Memory B cell (primary cell): ENCODE results near the gene COG3.
"Not testable (repeated sequence)": the region's sequence is repeated elsewhere in the genome, so short reads cannot be mapped to it uniquely, and the experiment has no call there.

Experiments used
- ATAC-seq: fragments of 150-1000 bp; cut with Tn5 transposase; 2 replicates; pipeline ENCODE4 v1.10.0; 2021; ENCODE audit warnings: low read depth, mild to moderate bottlenecking, moderate library complexity
- DNase-seq, 2 donors: peaks; one replicate each; pipeline ENCODE4 v3.0.0; 2022; ENCODE audit warnings: low spot score in 2 of 2
- H3K27ac Mint-ChIP-seq: one replicate; pipeline ENCODE4 v1.8.0; 2022; ENCODE audit warnings: mild to moderate bottlenecking, moderate library complexity, mixed read lengths
- H3K27me3 Mint-ChIP-seq: one replicate; pipeline ENCODE4 v1.8.0; 2022; ENCODE audit warnings: mixed read lengths
- H3K36me3 Mint-ChIP-seq: one replicate; pipeline ENCODE4 v1.8.0; 2022; ENCODE audit warnings: mild to moderate bottlenecking, mixed read lengths
- H3K4me1 Mint-ChIP-seq: one replicate; pipeline ENCODE4 v1.8.0; 2022; ENCODE audit warnings: mixed read lengths
- H3K4me3 Mint-ChIP-seq: one replicate; pipeline ENCODE4 v1.8.0; 2022; ENCODE audit warnings: mild to moderate bottlenecking, moderate library complexity, mixed read lengths
- H3K9me3 Mint-ChIP-seq: one replicate; pipeline ENCODE4 v1.8.0; 2022; ENCODE audit warnings: mixed read lengths

COG3 gene

GRCh38 chr13:45464687-45465453 is at the start of gene COG3:
TSS of gene COG3 (plus strand) at chr13:45464939. CDS start at chr13:45465037, 98 bp downstream.
- Mint-ChIP-seq H3K9me3 (no peaks in the 10 kb centered on the region), H3K4me1 (peaks cover 26% of the 10 kb centered on the region), H3K27me3 (no peaks in the 10 kb centered on the region), H3K27ac (peak within 1 kb of the TSS; percentile 92), H3K4me3 (peak within 1 kb of the TSS; percentile 94), H3K36me3 (no peaks in the 10 kb centered on the region)
- peak; percentile 87 to 89 for DNase-seq
- peak; percentile 94 for ATAC-seq

DNA sequence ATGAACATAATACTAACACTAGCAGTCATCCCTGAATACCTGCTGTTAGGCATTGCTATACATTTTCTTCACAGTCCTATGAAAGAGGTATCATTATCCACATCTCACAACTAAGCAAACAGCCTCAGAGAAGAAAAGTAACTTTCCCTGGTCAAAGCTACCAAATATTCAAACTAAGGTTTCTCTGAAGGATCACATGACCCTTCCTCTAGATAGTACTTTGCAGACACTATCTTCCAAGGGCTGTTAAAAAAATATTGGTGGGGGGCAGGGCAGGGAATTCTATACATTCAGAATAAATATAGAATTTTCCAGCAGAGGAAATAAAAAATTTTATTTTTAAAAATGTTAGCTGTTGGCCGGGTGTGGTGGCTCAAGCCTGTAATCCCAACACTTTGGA is 49.6 kb upstream of the COG3 start:
- no peak overlapping the region for H3K27ac Mint-ChIP-seq
- H3K4me1 Mint-ChIP-seq: peaks cover 17% of the 10 kb centered on the region

DNA sequence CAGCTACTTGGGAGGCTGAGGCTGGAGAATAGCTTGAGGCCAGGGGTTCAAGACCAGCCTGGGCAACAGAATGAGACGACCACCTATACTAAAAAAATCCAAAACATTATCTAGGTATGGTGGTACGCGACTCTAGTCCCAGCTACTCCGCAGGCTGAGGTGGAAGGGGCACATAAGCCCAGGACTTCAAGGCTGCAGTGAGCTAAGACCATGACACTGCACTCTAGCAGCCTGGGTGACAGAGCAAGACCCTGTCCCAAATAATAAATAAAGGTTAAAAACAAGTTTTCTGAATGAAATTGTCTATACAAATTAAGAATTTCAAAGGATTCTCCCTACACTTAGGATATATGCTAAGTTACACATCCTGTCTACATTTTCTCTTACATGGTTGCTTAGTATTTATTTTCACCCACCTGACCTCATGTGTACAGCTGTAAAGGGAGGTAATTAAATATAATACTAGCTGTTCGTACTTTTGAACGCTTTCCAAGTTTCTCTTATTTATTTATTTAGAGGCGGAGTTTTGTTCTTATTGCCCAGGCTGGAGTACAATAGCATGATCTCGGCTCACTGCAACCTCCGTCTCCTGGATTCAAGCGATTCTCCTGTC is 48.1 kb upstream of the COG3 start:
- no peaks in the 10 kb centered on the region for H3K27me3 Mint-ChIP-seq
- peaks cover 13% of the 10 kb centered on the region for H3K4me1 Mint-ChIP-seq
- no peaks in the 10 kb centered on the region for H3K9me3 Mint-ChIP-seq
- no peak for ATAC-seq
- H3K4me3 Mint-ChIP-seq: peak overlapping the region; percentile 99
- H3K27ac Mint-ChIP-seq: peak overlapping the region; percentile 97
- peaks cover 3% of the 10 kb centered on the region for H3K36me3 Mint-ChIP-seq
- no peak for DNase-seq

More for the DNA sequence above, 49.6 kb upstream of the COG3 start:
- DNase-seq (no peak), ATAC-seq (no peak)
- Mint-ChIP-seq H3K36me3 (peaks cover 9% of the 10 kb centered on the region), H3K27me3 (no peaks in the 10 kb centered on the region), H3K4me3 (no peak overlapping the region), H3K9me3 (no peaks in the 10 kb centered on the region)

GRCh38 chr13:45417790-45418534 is 46.8 kb upstream of the COG3 start, which contains the start of gene SLC25A30:
TSS of gene SLC25A30 (minus strand) at chr13:45418373. CDS start at chr13:45411425, 6,948 bp downstream.
- peaks cover 9% of the 10 kb centered on the region for H3K4me1 Mint-ChIP-seq
- H3K9me3 Mint-ChIP-seq: no peaks in the 10 kb centered on the region
- DNase-seq (peak; percentile 76 to 81), ATAC-seq (peak; percentile 90)
- H3K36me3 Mint-ChIP-seq: peaks cover 3% of the 10 kb centered on the region
- peak within 1 kb of the TSS; percentile 99 for H3K4me3 Mint-ChIP-seq
- no peaks in the 10 kb centered on the region for H3K27me3 Mint-ChIP-seq
- H3K27ac Mint-ChIP-seq: peak within 1 kb of the TSS; percentile 97

DNA sequence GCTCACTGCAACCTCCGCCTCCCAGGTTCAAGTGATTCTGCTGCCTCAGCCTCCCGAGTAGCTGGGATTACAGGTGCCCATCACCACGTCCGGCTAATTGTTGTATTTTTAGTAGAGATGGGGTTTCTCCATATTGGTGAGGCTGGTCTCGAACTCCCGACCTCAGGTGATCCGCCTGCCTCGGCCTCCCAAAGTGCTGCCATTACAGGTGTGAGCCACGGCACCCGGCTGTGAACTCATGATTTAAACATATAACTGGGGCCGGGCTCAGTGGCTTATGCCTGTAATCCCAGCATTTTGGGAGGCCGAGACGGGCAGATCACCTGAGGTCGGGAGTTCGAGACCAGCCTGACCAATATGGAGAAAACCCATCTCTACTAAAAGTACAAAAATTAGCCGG is 45.4 kb upstream of the COG3 start:
- H3K4me1 Mint-ChIP-seq, H3K27ac Mint-ChIP-seq, H3K4me3 Mint-ChIP-seq, H3K9me3 Mint-ChIP-seq, ATAC-seq, H3K27me3 Mint-ChIP-seq, DNase-seq, H3K36me3 Mint-ChIP-seq: not testable (repeated sequence)

DNA sequence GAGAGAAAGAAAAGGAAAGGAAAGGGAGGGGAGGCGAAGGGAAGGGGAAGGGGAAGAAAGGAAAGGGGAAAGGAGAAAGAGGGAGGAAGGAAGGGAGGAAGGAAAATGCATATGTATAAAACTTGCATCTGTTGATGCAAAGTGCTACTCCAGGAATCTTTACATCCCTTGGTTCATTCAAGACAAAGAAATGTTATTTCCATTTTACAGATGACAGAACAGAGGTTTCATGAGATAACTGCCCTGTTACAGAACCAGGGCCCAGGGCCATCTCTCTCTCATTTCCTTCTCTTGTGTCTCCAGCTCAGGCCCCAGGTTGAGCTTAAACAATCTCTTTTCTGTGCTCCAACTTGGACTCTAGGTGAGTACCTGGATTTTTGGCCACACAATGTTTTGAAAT is 44.8 kb upstream of the COG3 start:
- H3K36me3 Mint-ChIP-seq: no peaks in the 10 kb centered on the region
- H3K4me1 Mint-ChIP-seq: peaks cover 5% of the 10 kb centered on the region
- H3K27ac Mint-ChIP-seq: no peak overlapping the region
- ATAC-seq: no peak
- H3K9me3 Mint-ChIP-seq: no peaks in the 10 kb centered on the region
- peak overlapping the region; percentile 61 for H3K4me3 Mint-ChIP-seq
- no peak for DNase-seq
- no peaks in the 10 kb centered on the region for H3K27me3 Mint-ChIP-seq

GRCh38 chr13:45422731-45423292 is 41.9 kb upstream of the COG3 start:
- ATAC-seq: no peak

GRCh38 chr13:45426056-45426841 is 38.5 kb upstream of the COG3 start:
- not testable (repeated sequence) for H3K9me3 Mint-ChIP-seq, H3K27me3 Mint-ChIP-seq, H3K4me1 Mint-ChIP-seq, H3K27ac Mint-ChIP-seq, H3K4me3 Mint-ChIP-seq, H3K36me3 Mint-ChIP-seq
- ATAC-seq (peak; percentile 91), DNase-seq (peak in 1 of 2 donors; percentile 9)

More at GRCh38 chr13:45422731-45423292, 41.9 kb upstream of the COG3 start:
- no peaks in the 10 kb centered on the region for H3K36me3 Mint-ChIP-seq
- H3K27me3 Mint-ChIP-seq: no peaks in the 10 kb centered on the region
- H3K4me3 Mint-ChIP-seq: no peak overlapping the region
- peak overlapping the region; percentile 20 for H3K27ac Mint-ChIP-seq
- DNase-seq: no peak
- no peaks in the 10 kb centered on the region for H3K9me3 Mint-ChIP-seq
- peaks cover 3% of the 10 kb centered on the region for H3K4me1 Mint-ChIP-seq

DNA sequence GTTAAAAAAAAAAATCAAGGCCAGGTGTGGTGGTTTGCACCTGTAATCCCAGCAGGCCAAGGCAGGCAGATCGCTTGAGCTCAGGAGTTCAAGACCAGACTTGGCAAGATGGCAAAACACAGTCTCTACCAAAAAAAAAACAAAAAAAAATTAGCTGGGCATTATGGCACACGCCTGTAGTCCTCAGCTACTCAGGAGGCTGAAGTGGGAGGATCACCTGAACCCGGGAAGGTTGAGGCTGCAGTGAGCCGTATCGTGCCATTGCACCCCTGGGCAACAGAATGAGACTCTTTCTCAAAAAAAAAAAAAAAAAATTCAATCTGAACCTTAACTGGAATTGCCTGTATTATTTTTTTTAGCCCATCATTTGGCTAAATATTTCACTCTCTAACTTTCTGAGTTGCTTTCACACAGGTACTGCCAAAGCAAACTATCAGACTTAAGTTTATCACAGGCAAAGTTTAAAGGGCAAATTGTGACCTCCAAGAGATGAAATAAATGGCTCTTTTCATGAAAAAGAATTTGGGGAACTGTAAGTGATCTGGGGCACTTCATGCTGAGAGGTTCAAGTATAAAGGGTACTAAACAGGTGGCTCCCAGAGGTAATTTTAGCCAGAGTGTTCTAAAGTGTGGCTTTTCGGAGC is 31.9 kb upstream of the COG3 start:
- H3K4me3 Mint-ChIP-seq: no peak overlapping the region
- H3K36me3 Mint-ChIP-seq: no peaks in the 10 kb centered on the region
- DNase-seq (no peak), ATAC-seq (no peak)
- H3K9me3 Mint-ChIP-seq: no peaks in the 10 kb centered on the region
- H3K4me1 Mint-ChIP-seq: no peaks in the 10 kb centered on the region
- no peaks in the 10 kb centered on the region for H3K27me3 Mint-ChIP-seq
- H3K27ac Mint-ChIP-seq: no peak overlapping the region

GRCh38 chr13:45433381-45433790 is 31.4 kb upstream of the COG3 start:
- Mint-ChIP-seq H3K27ac (no peak overlapping the region), H3K36me3 (no peaks in the 10 kb centered on the region), H3K4me3 (no peak overlapping the region), H3K27me3 (no peaks in the 10 kb centered on the region), H3K4me1 (no peaks in the 10 kb centered on the region), H3K9me3 (no peaks in the 10 kb centered on the region)
- no peak for ATAC-seq
- DNase-seq: no peak

- H3K27ac Mint-ChIP-seq: no peak overlapping the region
- H3K4me1 Mint-ChIP-seq: peaks cover 3% of the 10 kb centered on the region
- no peaks in the 10 kb centered on the region for H3K9me3 Mint-ChIP-seq
- ATAC-seq (no peak), DNase-seq (no peak)
- H3K4me3 Mint-ChIP-seq: no peak overlapping the region
- no peaks in the 10 kb centered on the region for H3K27me3 Mint-ChIP-seq
- H3K36me3 Mint-ChIP-seq: no peaks in the 10 kb centered on the region
These were observed 30.0 kb upstream of the COG3 start for GRCh38 chr13:45434556-45435371.

DNA sequence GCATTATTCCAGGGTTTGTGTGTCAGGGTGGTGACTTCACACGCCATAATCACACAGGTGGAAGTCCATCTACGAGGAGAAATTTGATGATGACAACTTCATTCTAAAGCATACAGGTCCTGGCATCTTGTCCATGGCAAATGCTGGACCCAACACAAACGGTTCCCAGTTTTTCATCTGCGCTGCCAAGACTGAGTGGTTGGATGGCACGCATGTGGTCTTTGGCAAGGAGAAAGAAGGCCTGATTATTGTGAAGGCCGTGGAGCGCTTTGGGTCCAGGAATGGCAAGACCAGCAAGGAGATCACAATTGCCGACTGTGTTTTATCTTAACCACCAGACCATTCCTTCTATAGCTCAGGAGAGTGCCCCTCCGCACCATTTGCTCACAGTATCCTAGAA is 28.4 kb upstream of the COG3 start:
- H3K9me3 Mint-ChIP-seq: no peaks in the 10 kb centered on the region
- H3K27ac Mint-ChIP-seq: no peak overlapping the region
- H3K36me3 Mint-ChIP-seq: no peaks in the 10 kb centered on the region
- DNase-seq (no peak), ATAC-seq (no peak)
- no peaks in the 10 kb centered on the region for H3K27me3 Mint-ChIP-seq
- H3K4me1 Mint-ChIP-seq: peaks cover 4% of the 10 kb centered on the region
- no peak overlapping the region for H3K4me3 Mint-ChIP-seq
